ENCODE results near the gene NFIC. TPM values are rescaled to one million over a fixed set of nuclear protein-coding genes. Genes with fewer than 3 reads are reported as not detected.

NFIC gene
- total RNA-seq, 1 donor from 2014 or later: 194 TPM

- Histone ChIP-seq H3K4me1 (peaks cover 0 to 13% of the 10 kb centered on the region in 2 donors), H3K27ac (peak overlapping the region; percentile 90 to 91), H3K36me3 (peaks cover 14 to 19% of the 10 kb centered on the region in 2 donors), H3K9me3 (no peaks in the 10 kb centered on the region), H3K27me3 (no peaks in the 10 kb centered on the region), H3K4me3 (peak overlapping the region; percentile 69 to 90)
- TF ChIP-seq CTCF (IDR thresholded peaks at IDR 0.05): no peak
- no peak for DNase-seq (ENCODE audit: low spot score in 2 of 2)
- intact Hi-C loops (cut with DNase I): loop anchor here (10.0 kb wide), 1 partner anchor 745 kb away; the partner anchor contains the start of gene YJU2
Observed at GRCh38 chr19:3499738-3500428, 133.5 kb downstream of the NFIC start.

- DNase-seq (ENCODE audit: low spot score in 2 of 2): peak; percentile 81 to 96
- H3K27me3 ChIP-seq: no peaks in the 10 kb centered on the region
- intact Hi-C loops (cut with DNase I): loop anchor here (10.0 kb wide), 1 partner anchor 744 kb away; the partner anchor contains the start of gene YJU2
- no peaks in the 10 kb centered on the region for H3K9me3 ChIP-seq
- H3K27ac ChIP-seq: peak within 1 kb of the TSS; percentile 90 to 91
- TF ChIP-seq CTCF (IDR thresholded peaks at IDR 0.05): no peak
- peaks cover 0 to 17% of the 10 kb centered on the region in 2 donors for H3K4me1 ChIP-seq
- H3K4me3 ChIP-seq: peak within 1 kb of the TSS; percentile 69 to 90
- peaks cover 10 to 13% of the 10 kb centered on the region in 2 donors for H3K36me3 ChIP-seq
Observed at GRCh38 chr19:3500429-3501101, 134.2 kb downstream of the NFIC start, which contains the start of gene DOHH. TSS of gene DOHH (minus strand) at chr19:3500674. CDS start at chr19:3496814, 3,860 bp downstream.

- intact Hi-C loops (cut with DNase I): loop anchor here (10.0 kb wide), 1 partner anchor 743 kb away; the partner anchor contains the start of gene YJU2
- Histone ChIP-seq H3K36me3 (peaks cover 0 to under 1% of the 10 kb centered on the region in 2 donors), H3K27ac (no peak overlapping the region), H3K27me3 (no peaks in the 10 kb centered on the region), H3K4me3 (no peak overlapping the region), H3K9me3 (no peaks in the 10 kb centered on the region), H3K4me1 (peaks cover 0 to 17% of the 10 kb centered on the region in 2 donors)
- TF ChIP-seq CTCF (IDR thresholded peaks at IDR 0.05): no peak
- no peak for DNase-seq (ENCODE audit: low spot score in 2 of 2)
Observed at GRCh38 chr19:3501780-3502179, 135.4 kb downstream of the NFIC start.

- Histone ChIP-seq H3K4me1 (peaks cover 5 to 23% of the 10 kb centered on the region in 2 donors), H3K4me3 (no peak overlapping the region), H3K9me3 (no peaks in the 10 kb centered on the region), H3K27ac (no peak overlapping the region), H3K36me3 (no peaks in the 10 kb centered on the region), H3K27me3 (no peaks in the 10 kb centered on the region)
- TF ChIP-seq CTCF (IDR thresholded peaks at IDR 0.05): no peak
- DNase-seq (ENCODE audit: low spot score in 2 of 2): no peak
- intact Hi-C loops (cut with DNase I): loop anchor here (10.0 kb wide), 1 partner anchor 742 kb away; the partner anchor contains the start of gene YJU2
Observed at GRCh38 chr19:3503036-3503572, 136.7 kb downstream of the NFIC start.

- Histone ChIP-seq H3K4me1 (peaks cover 5 to 16% of the 10 kb centered on the region in 2 donors), H3K27ac (no peak overlapping the region), H3K36me3 (peaks cover 0 to 3% of the 10 kb centered on the region in 2 donors), H3K9me3 (no peaks in the 10 kb centered on the region), H3K4me3 (no peak overlapping the region), H3K27me3 (no peaks in the 10 kb centered on the region)
- TF ChIP-seq CTCF (IDR thresholded peaks at IDR 0.05): no peak
- no peak for DNase-seq (ENCODE audit: low spot score in 2 of 2)
- intact Hi-C loops (cut with DNase I): loop anchor here (5.0 to 10.0 kb wide), 4 partner anchors 53 to 740 kb away; partner anchors contain the start of genes HMG20B, MFSD12, TBXA2R and YJU2
Observed at GRCh38 chr19:3504735-3505134, 138.4 kb downstream of the NFIC start.

Data from ascending aorta (tissue), 2 donors.